HEK293 (cell line): ENCODE measurements around the gene C17orf113.

Source experiments
- CTCF ChIA-PET: fragments of 350-600 bp; formaldehyde crosslinking; extraction: SDS; loops from one replicate; lab custom pipeline; 2021; ENCODE audit warnings: antibody characterized with exemption; lab: Yijun Ruan, JAX
- POLR2A ChIA-PET: fragments of 300-600 bp; formaldehyde crosslinking; extraction: SDS; loops from one replicate; lab custom pipeline; 2020; ENCODE audit warnings: antibody characterized with exemption, inconsistent platforms; lab: Yijun Ruan, JAX
- H3K27ac ChIP-seq: fragments of 200-500 bp; sonication (Bioruptor generic); 2 replicates; pipeline ENCODE4 v1.5.1; 2014; ENCODE audit warnings: low read depth, low read length, control low read depth, inconsistent platforms; ENCODE audit errors: extremely low read depth
- H3K36me3 ChIP-seq, 2 experiments: fragments of 200-500 bp in 1 of 2; sonication (Bioruptor generic) in 1 of 2; 1 replicate in 1 of 2; 2 replicates in 1 of 2; pipeline ENCODE4 v1.5.1; 2014 to 2017; ENCODE audit warnings: inconsistent platforms in 2 of 2, low read length in 2 of 2; ENCODE audit not compliant: control insufficient read depth in 2 of 2, insufficient read depth in 1 of 2
- H3K4me1 ChIP-seq: fragments of 200-500 bp; sonication (Bioruptor generic); 2 replicates; pipeline ENCODE4 v1.5.1; 2014; ENCODE audit warnings: mild to moderate bottlenecking, low read length, inconsistent platforms; ENCODE audit not compliant: control insufficient read depth, insufficient read depth
- H3K4me3 ChIP-seq: 2 replicates; pipeline ENCODE4 v1.5.1; 2011; ENCODE audit warnings: low read depth, mild to moderate bottlenecking, control low read depth, low read length, moderate library complexity
- H3K9me3 ChIP-seq: fragments of 200-500 bp; sonication (Bioruptor generic); 2 replicates; pipeline ENCODE4 v1.5.1; 2014; ENCODE audit warnings: low read depth, low read length, inconsistent platforms; ENCODE audit not compliant: control insufficient read depth, insufficient read depth
- HOXA7 ChIP-seq: sonication (generic); formaldehyde crosslinking; IDR thresholded peaks from 2 replicates; pipeline ENCODE4 v1.8.1; 2022; ENCODE audit warnings: missing genetic modification reagents, borderline replicate concordance
- KLF1 ChIP-seq: fragments of 450-650 bp; formaldehyde crosslinking; IDR thresholded peaks from 2 replicates; pipeline ENCODE4 v1.5.1; 2016; ENCODE audit warnings: missing biosample characterization, missing genetic modification characterization
- REPIN1 ChIP-seq: fragments of 450-650 bp; formaldehyde crosslinking; IDR thresholded peaks from 2 replicates; pipeline ENCODE4 v1.5.1; 2017; ENCODE audit warnings: missing biosample characterization, missing genetic modification characterization, low read depth
- SCRT2 ChIP-seq: fragments of 450-650 bp; formaldehyde crosslinking; IDR thresholded peaks from 2 replicates; pipeline ENCODE4 v1.5.1; 2016; ENCODE audit warnings: missing biosample characterization, missing genetic modification characterization
- YY1 ChIP-seq: fragments of 450-650 bp; formaldehyde crosslinking; IDR thresholded peaks from 2 replicates; pipeline ENCODE4 v1.5.1; 2018; ENCODE audit warnings: missing biosample characterization, missing genetic modification characterization
- ZFP3 ChIP-seq: fragments of 450-650 bp; formaldehyde crosslinking; IDR thresholded peaks from 2 replicates; pipeline ENCODE4 v1.5.1; 2016; ENCODE audit warnings: low read depth, missing biosample characterization, missing genetic modification characterization
- ZFP37 ChIP-seq: fragments of 450-650 bp; formaldehyde crosslinking; IDR thresholded peaks from 2 replicates; pipeline ENCODE4 v1.5.1; 2016; ENCODE audit warnings: missing biosample characterization, missing genetic modification characterization
- ZNF121 ChIP-seq: fragments of 450-650 bp; formaldehyde crosslinking; IDR thresholded peaks from 2 replicates; pipeline ENCODE4 v1.5.1; 2016; ENCODE audit warnings: missing biosample characterization, missing genetic modification characterization
- ZNF132 ChIP-seq: fragments of 450-650 bp; formaldehyde crosslinking; IDR thresholded peaks from 2 replicates; pipeline ENCODE4 v1.5.1; 2017; ENCODE audit warnings: missing biosample characterization, missing genetic modification characterization, borderline replicate concordance
- ZNF350 ChIP-seq: fragments of 450-650 bp; formaldehyde crosslinking; IDR thresholded peaks from 2 replicates; pipeline ENCODE4 v1.5.0; 2017; ENCODE audit warnings: missing biosample characterization, mild to moderate bottlenecking, missing genetic modification characterization
- ZNF416 ChIP-seq: fragments of 450-650 bp; formaldehyde crosslinking; IDR thresholded peaks from 2 replicates; pipeline ENCODE4 v1.5.1; 2016; ENCODE audit warnings: missing biosample characterization, missing genetic modification characterization
- ZNF549 ChIP-seq: fragments of 450-650 bp; IDR thresholded peaks from 2 replicates; pipeline ENCODE4 v1.5.1; 2018; ENCODE audit warnings: missing biosample characterization, missing genetic modification characterization, mild to moderate bottlenecking, inconsistent platforms, moderate library complexity
- ZNF558 ChIP-seq: fragments of 450-650 bp; formaldehyde crosslinking; IDR thresholded peaks from 2 replicates; pipeline ENCODE4 v1.5.1; 2016; ENCODE audit warnings: missing biosample characterization, missing genetic modification characterization
- ZNF560 ChIP-seq: fragments of 450-650 bp; formaldehyde crosslinking; IDR thresholded peaks from 2 replicates; pipeline ENCODE4 v1.5.1; 2017; ENCODE audit warnings: missing biosample characterization, missing genetic modification characterization, borderline replicate concordance
- ZNF658 ChIP-seq: fragments of 450-650 bp; formaldehyde crosslinking; IDR thresholded peaks from 2 replicates; pipeline ENCODE4; 2016; ENCODE audit warnings: missing biosample characterization, missing genetic modification characterization
- ZNF664 ChIP-seq: fragments of 450-650 bp; formaldehyde crosslinking; IDR thresholded peaks from 2 replicates; pipeline ENCODE4 v1.5.1; 2016; ENCODE audit warnings: missing biosample characterization, missing genetic modification characterization
- ZNF785 ChIP-seq: fragments of 450-650 bp; formaldehyde crosslinking; IDR thresholded peaks from 2 replicates; pipeline ENCODE4 v1.5.1; 2016; ENCODE audit warnings: missing biosample characterization, missing genetic modification characterization
- TF ChIP-seq, protein P1 (sequence below): sonication (generic); formaldehyde crosslinking; IDR thresholded peaks from 2 replicates; pipeline ENCODE4 v1.8.1; 2022; ENCODE audit warnings: mild to moderate bottlenecking, moderate library complexity, missing genetic modification reagents
- TF ChIP-seq, protein P2 (sequence below): fragments of 450-650 bp; formaldehyde crosslinking; IDR thresholded peaks from 2 replicates; pipeline ENCODE4 v1.5.1; 2016; ENCODE audit warnings: missing biosample characterization, missing genetic modification characterization
- TF ChIP-seq, protein P3 (sequence below): fragments of 450-650 bp; formaldehyde crosslinking; IDR thresholded peaks from 2 replicates; pipeline ENCODE4 v1.5.1; 2016; ENCODE audit warnings: missing biosample characterization, missing genetic modification characterization
- TF ChIP-seq, protein P4 (sequence below): fragments of 450-650 bp; IDR thresholded peaks from 2 replicates; pipeline ENCODE4 v1.5.1; 2018; ENCODE audit warnings: missing biosample characterization, missing genetic modification characterization
- TF ChIP-seq, protein P5 (sequence below): fragments of 450-650 bp; formaldehyde crosslinking; IDR thresholded peaks from 2 replicates; pipeline ENCODE4 v1.5.1; 2016; ENCODE audit warnings: missing biosample characterization, missing genetic modification characterization
- TF ChIP-seq, protein P6 (sequence below): fragments of 450-650 bp; formaldehyde crosslinking; IDR thresholded peaks from 2 replicates; pipeline ENCODE4 v1.5.1; 2016; ENCODE audit warnings: missing biosample characterization, missing genetic modification characterization

The C17orf113 gene

DNA sequence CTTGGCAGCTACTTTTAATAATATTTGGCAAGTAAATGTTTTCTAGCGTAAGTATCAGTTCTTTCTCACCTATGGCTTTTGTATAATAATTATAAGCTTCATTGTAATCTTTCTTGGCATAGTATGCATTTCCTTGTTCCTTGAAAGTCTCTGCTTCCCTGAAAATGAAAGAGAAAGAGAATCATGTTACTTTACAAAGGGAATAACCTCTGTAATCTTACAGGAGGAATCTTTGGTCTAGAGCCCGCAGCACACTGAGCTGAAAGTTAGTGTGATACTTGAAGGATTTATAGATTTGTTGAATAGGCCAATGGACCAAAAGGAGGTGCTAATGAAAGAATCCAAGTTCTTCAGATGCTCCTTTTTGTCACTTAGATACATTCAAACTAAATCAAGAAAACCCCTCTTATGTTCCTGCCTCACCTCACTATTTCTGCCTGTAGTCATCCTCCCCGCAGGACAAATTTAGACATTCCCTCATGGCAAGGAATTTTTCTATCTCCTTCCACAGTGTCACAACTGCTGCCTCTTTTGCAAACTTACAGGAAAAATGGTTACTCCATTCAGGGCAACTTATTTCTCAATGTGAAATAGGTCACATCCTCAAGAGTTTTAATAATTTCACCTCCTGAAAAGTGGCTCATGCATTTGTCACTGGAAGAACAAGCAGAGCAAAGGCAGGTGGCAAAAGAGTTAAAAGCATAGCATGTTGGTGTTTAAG lies 49.8 kb downstream of the C17orf113 start:
- no peak for TF ChIP-seq ZNF664 (tag by site-specific recombination)
- no peak for TF ChIP-seq ZNF416 (tag by site-specific recombination)
- no peak for TF ChIP-seq REPIN1
- TF ChIP-seq ZNF558 = no peak
- TF ChIP-seq, protein P1, sequence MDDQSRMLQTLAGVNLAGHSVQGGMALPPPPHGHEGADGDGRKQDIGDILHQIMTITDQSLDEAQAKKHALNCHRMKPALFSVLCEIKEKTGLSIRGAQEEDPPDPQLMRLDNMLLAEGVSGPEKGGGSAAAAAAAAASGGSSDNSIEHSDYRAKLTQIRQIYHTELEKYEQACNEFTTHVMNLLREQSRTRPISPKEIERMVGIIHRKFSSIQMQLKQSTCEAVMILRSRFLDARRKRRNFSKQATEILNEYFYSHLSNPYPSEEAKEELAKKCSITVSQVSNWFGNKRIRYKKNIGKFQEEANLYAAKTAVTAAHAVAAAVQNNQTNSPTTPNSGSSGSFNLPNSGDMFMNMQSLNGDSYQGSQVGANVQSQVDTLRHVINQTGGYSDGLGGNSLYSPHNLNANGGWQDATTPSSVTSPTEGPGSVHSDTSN (CRISPR knock-in tag) = no peak
- no peak for TF ChIP-seq ZNF350 (tag by site-specific recombination)
- no peak for TF ChIP-seq ZNF560 (tag by site-specific recombination)
- TF ChIP-seq KLF1 = no peak
- TF ChIP-seq, protein P2, sequence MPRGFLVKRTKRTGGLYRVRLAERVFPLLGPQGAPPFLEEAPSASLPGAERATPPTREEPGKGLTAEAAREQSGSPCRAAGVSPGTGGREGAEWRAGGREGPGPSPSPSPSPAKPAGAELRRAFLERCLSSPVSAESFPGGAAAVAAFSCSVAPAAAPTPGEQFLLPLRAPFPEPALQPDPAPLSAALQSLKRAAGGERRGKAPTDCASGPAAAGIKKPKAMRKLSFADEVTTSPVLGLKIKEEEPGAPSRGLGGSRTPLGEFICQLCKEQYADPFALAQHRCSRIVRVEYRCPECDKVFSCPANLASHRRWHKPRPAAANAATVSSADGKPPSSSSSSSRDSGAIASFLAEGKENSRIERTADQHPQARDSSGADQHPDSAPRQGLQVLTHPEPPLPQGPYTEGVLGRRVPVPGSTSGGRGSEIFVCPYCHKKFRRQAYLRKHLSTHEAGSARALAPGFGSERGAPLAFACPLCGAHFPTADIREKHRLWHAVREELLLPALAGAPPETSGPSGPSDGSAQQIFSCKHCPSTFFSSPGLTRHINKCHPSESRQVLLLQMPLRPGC (tag by site-specific recombination) = no peak
- TF ChIP-seq ZFP3 (tag by site-specific recombination) = no peak
- TF ChIP-seq ZNF132 (tag by site-specific recombination) = no peak
- TF ChIP-seq, protein P3, sequence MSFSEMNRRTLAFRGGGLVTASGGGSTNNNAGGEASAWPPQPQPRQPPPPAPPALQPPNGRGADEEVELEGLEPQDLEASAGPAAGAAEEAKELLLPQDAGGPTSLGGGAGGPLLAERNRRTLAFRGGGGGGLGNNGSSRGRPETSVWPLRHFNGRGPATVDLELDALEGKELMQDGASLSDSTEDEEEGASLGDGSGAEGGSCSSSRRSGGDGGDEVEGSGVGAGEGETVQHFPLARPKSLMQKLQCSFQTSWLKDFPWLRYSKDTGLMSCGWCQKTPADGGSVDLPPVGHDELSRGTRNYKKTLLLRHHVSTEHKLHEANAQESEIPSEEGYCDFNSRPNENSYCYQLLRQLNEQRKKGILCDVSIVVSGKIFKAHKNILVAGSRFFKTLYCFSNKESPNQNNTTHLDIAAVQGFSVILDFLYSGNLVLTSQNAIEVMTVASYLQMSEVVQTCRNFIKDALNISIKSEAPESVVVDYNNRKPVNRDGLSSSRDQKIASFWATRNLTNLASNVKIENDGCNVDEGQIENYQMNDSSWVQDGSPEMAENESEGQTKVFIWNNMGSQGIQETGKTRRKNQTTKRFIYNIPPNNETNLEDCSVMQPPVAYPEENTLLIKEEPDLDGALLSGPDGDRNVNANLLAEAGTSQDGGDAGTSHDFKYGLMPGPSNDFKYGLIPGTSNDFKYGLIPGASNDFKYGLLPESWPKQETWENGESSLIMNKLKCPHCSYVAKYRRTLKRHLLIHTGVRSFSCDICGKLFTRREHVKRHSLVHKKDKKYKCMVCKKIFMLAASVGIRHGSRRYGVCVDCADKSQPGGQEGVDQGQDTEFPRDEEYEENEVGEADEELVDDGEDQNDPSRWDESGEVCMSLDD = no peak
- no peak for TF ChIP-seq ZNF785 (tag by site-specific recombination)
- TF ChIP-seq SCRT2 (tag by site-specific recombination) = no peak
- TF ChIP-seq ZNF121 = no peak
- TF ChIP-seq HOXA7 = no peak
- TF ChIP-seq, all 188 proteins: peak for 0
- Histone ChIP-seq H3K27ac (no peak overlapping the region), H3K4me3 (no peak overlapping the region), H3K4me1 (0 out of 2 replicates have a peak, but pooled peaks cover 2% of the 10 kb centered on the region), H3K36me3 (peaks cover 62 to 76% of the 10 kb centered on the region in 2 experiments), H3K9me3 (no peaks in the 10 kb centered on the region; the same call in 1 of the 2 replicates)
- CTCF ChIA-PET = interaction anchor here (0.6 to 1.4 kb wide), 4 partner anchors 9 to 23 kb away, joined by 3 to 4 read pairs (median 3); partner anchors contain the start of gene NKIRAS2
- POLR2A ChIA-PET = no interaction called here

DNA sequence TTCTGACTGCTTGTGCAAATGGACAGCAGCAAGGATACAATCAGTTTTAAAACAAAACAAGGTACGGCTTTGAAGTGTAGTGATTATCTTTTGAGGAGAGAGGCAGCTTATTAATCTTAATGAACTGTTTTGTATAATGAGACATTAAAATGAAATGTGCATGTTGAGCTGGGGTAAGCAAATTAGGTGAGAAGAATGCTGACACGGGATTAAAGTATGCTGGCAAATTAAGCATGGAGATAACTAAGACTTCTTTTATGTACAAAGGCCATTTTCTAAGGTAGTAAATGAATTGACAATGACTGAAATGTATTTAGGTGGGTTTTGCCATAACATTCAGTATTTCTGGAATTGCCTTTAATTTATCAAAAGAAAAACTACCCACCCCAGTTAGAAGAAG lies 51.9 kb downstream of the C17orf113 start:
- H3K27ac ChIP-seq = no peak overlapping the region
- H3K4me3 ChIP-seq = no peak overlapping the region
- peaks cover 73 to 92% of the 10 kb centered on the region in 2 experiments for H3K36me3 ChIP-seq
- H3K9me3 ChIP-seq = no peaks in the 10 kb centered on the region; the same call in 1 of the 2 replicates
- H3K4me1 ChIP-seq = no peaks in the 10 kb centered on the region
- CTCF ChIA-PET = no interaction called here
- POLR2A ChIA-PET = interaction anchor here (1.6 kb wide), 1 partner anchor 21 kb away, joined by 3 read pairs; the partner anchor contains the start of gene NKIRAS2
- TF ChIP-seq ZFP37 = no peak
- no peak for TF ChIP-seq ZNF549 (tag by site-specific recombination)
- TF ChIP-seq HOXA7 = no peak
- TF ChIP-seq, protein P4, sequence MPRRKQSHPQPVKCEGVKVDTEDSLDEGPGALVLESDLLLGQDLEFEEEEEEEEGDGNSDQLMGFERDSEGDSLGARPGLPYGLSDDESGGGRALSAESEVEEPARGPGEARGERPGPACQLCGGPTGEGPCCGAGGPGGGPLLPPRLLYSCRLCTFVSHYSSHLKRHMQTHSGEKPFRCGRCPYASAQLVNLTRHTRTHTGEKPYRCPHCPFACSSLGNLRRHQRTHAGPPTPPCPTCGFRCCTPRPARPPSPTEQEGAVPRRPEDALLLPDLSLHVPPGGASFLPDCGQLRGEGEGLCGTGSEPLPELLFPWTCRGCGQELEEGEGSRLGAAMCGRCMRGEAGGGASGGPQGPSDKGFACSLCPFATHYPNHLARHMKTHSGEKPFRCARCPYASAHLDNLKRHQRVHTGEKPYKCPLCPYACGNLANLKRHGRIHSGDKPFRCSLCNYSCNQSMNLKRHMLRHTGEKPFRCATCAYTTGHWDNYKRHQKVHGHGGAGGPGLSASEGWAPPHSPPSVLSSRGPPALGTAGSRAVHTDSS = no peak
- TF ChIP-seq, protein P5, sequence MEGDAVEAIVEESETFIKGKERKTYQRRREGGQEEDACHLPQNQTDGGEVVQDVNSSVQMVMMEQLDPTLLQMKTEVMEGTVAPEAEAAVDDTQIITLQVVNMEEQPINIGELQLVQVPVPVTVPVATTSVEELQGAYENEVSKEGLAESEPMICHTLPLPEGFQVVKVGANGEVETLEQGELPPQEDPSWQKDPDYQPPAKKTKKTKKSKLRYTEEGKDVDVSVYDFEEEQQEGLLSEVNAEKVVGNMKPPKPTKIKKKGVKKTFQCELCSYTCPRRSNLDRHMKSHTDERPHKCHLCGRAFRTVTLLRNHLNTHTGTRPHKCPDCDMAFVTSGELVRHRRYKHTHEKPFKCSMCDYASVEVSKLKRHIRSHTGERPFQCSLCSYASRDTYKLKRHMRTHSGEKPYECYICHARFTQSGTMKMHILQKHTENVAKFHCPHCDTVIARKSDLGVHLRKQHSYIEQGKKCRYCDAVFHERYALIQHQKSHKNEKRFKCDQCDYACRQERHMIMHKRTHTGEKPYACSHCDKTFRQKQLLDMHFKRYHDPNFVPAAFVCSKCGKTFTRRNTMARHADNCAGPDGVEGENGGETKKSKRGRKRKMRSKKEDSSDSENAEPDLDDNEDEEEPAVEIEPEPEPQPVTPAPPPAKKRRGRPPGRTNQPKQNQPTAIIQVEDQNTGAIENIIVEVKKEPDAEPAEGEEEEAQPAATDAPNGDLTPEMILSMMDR (tag by site-specific recombination) = no peak
- no peak for TF ChIP-seq ZNF658 (tag by site-specific recombination)
- TF ChIP-seq YY1 (tag by site-specific recombination) = no peak
- TF ChIP-seq, protein P1 (CRISPR knock-in tag) = no peak
- no peak for TF ChIP-seq ZNF558
- TF ChIP-seq, protein P6, sequence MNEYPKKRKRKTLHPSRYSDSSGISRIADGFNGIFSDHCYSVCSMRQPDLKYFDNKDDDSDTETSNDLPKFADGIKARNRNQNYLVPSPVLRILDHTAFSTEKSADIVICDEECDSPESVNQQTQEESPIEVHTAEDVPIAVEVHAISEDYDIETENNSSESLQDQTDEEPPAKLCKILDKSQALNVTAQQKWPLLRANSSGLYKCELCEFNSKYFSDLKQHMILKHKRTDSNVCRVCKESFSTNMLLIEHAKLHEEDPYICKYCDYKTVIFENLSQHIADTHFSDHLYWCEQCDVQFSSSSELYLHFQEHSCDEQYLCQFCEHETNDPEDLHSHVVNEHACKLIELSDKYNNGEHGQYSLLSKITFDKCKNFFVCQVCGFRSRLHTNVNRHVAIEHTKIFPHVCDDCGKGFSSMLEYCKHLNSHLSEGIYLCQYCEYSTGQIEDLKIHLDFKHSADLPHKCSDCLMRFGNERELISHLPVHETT (tag by site-specific recombination) = no peak
